ENCODE measurements around the gene WNT7B. TPM values are rescaled to one million over a fixed set of nuclear protein-coding genes. Genes with fewer than 3 reads are reported as not detected.

WNT7B gene
- total RNA-seq, 2 experiments from 2014 or later = not detected

GRCh38 chr22:45992737-45993136 lies 15.8 kb upstream of the WNT7B start:
- ChIA-PET POLR2A (no interaction called here), CTCF (interaction anchor here (0.8 to 2.1 kb wide), 2 partner anchors 13 to 124 kb away, joined by 4 to 14 read pairs; no protein-coding TSS in a partner anchor)
- intact Hi-C loops (cut with micrococcal nuclease) = no loop called here
- H3K4me1 Mint-ChIP-seq (ENCODE audit: low read depth) = no peaks in the 10 kb centered on the region
- H3K36me3 Mint-ChIP-seq = no peaks in the 10 kb centered on the region
- DNase-seq = no peak
- peaks cover 2% of the 10 kb centered on the region for H3K27me3 Mint-ChIP-seq
- H3K4me3 Mint-ChIP-seq = no peak overlapping the region
- H3K27ac Mint-ChIP-seq = no peak overlapping the region
- no peaks in the 10 kb centered on the region for H3K9me3 Mint-ChIP-seq

- POLR2A ChIA-PET = no interaction called here
- Mint-ChIP-seq H3K36me3 (no peaks in the 10 kb centered on the region), H3K4me3 (no peak overlapping the region)
Observed at GRCh38 chr22:45991098-45991497, 14.1 kb upstream of the WNT7B start.

GRCh38 chr22:45987136-45987861 lies 10.3 kb upstream of the WNT7B start:
- intact Hi-C loops (cut with micrococcal nuclease) = no loop called here
- Mint-ChIP-seq H3K4me3 (no peak overlapping the region), H3K27ac (no peak overlapping the region), H3K9me3 (peaks cover 5% of the 10 kb centered on the region), H3K27me3 (no peaks in the 10 kb centered on the region), H3K4me1 (ENCODE audit: low read depth) (no peaks in the 10 kb centered on the region), H3K36me3 (no peaks in the 10 kb centered on the region)
- DNase-seq = no peak
- POLR2A ChIA-PET = no interaction called here
- CTCF ChIA-PET = interaction anchor here (2.4 kb wide), 1 partner anchor 19 kb away, joined by 10 read pairs; no protein-coding TSS in a partner anchor

More at GRCh38 chr22:45991098-45991497, 14.1 kb upstream of the WNT7B start:
- Mint-ChIP-seq H3K4me1 (ENCODE audit: low read depth) (no peaks in the 10 kb centered on the region), H3K27ac (no peak overlapping the region), H3K27me3 (peaks cover 2% of the 10 kb centered on the region), H3K9me3 (no peaks in the 10 kb centered on the region)
- no peak for DNase-seq
- CTCF ChIA-PET = interaction anchor here (1.0 to 2.1 kb wide), 5 partner anchors 15 to 437 kb away, joined by 3 to 14 read pairs (median 3); no protein-coding TSS in a partner anchor
- intact Hi-C loops (cut with micrococcal nuclease) = no loop called here

GRCh38 chr22:45984316-45984916 lies 7.5 kb upstream of the WNT7B start:
- H3K36me3 Mint-ChIP-seq = no peaks in the 10 kb centered on the region
- POLR2A ChIA-PET = no interaction called here
- no peak overlapping the region for H3K4me3 Mint-ChIP-seq
- H3K9me3 Mint-ChIP-seq = peaks cover 5% of the 10 kb centered on the region
- DNase-seq = no peak
- H3K27ac Mint-ChIP-seq = no peak overlapping the region
- intact Hi-C loops (cut with micrococcal nuclease) = no loop called here
- no peaks in the 10 kb centered on the region for H3K27me3 Mint-ChIP-seq
- CTCF ChIA-PET = interaction anchor here (0.6 to 1.2 kb wide), 3 partner anchors 22 to 121 kb away, joined by 4 to 6 read pairs (median 4); no protein-coding TSS in a partner anchor
- no peaks in the 10 kb centered on the region for H3K4me1 Mint-ChIP-seq (ENCODE audit: low read depth)

- ChIA-PET CTCF (interaction anchor here (0.6 to 0.9 kb wide), 2 partner anchors 22 to 120 kb away, joined by 4 read pairs; no protein-coding TSS in a partner anchor), POLR2A (no interaction called here)
- no peaks in the 10 kb centered on the region for H3K36me3 Mint-ChIP-seq
- no peak for DNase-seq
- H3K27me3 Mint-ChIP-seq = no peaks in the 10 kb centered on the region
- H3K9me3 Mint-ChIP-seq = peaks cover 5% of the 10 kb centered on the region
- no peak overlapping the region for H3K27ac Mint-ChIP-seq
- H3K4me1 Mint-ChIP-seq (ENCODE audit: low read depth) = no peaks in the 10 kb centered on the region
- intact Hi-C loops (cut with micrococcal nuclease) = no loop called here
- H3K4me3 Mint-ChIP-seq = no peak overlapping the region
Observed at GRCh38 chr22:45983797-45984196, 6.8 kb upstream of the WNT7B start.

- Mint-ChIP-seq H3K27me3 (peaks cover 13% of the 10 kb centered on the region), H3K27ac (no peak overlapping the region), H3K36me3 (no peaks in the 10 kb centered on the region), H3K4me3 (no peak overlapping the region), H3K9me3 (peaks cover 5% of the 10 kb centered on the region), H3K4me1 (ENCODE audit: low read depth) (peaks cover 11% of the 10 kb centered on the region)
- ChIA-PET POLR2A (no interaction called here), CTCF (no interaction called here)
- no peak for DNase-seq
- intact Hi-C loops (cut with micrococcal nuclease) = no loop called here
Observed at GRCh38 chr22:45980761-45981160, 3.8 kb upstream of the WNT7B start.

GRCh38 chr22:45980268-45980570 lies 3.3 kb upstream of the WNT7B start:
- ChIA-PET POLR2A (no interaction called here), CTCF (no interaction called here)
- Mint-ChIP-seq H3K4me1 (ENCODE audit: low read depth) (peaks cover 11% of the 10 kb centered on the region), H3K9me3 (peaks cover 3% of the 10 kb centered on the region), H3K36me3 (no peaks in the 10 kb centered on the region), H3K27ac (no peak overlapping the region), H3K4me3 (no peak overlapping the region), H3K27me3 (peaks cover 16% of the 10 kb centered on the region)
- intact Hi-C loops (cut with micrococcal nuclease) = no loop called here
- no peak for DNase-seq

- intact Hi-C loops (cut with micrococcal nuclease) = no loop called here
- H3K27ac Mint-ChIP-seq = no peak overlapping the region
- POLR2A ChIA-PET = no interaction called here
- DNase-seq = no peak
- H3K4me1 Mint-ChIP-seq (ENCODE audit: low read depth) = peaks cover 13% of the 10 kb centered on the region
- no peaks in the 10 kb centered on the region for H3K36me3 Mint-ChIP-seq
- H3K4me3 Mint-ChIP-seq = peak overlapping the region; percentile 22
- H3K27me3 Mint-ChIP-seq = peaks cover 31% of the 10 kb centered on the region
- H3K9me3 Mint-ChIP-seq = no peaks in the 10 kb centered on the region
- CTCF ChIA-PET = interaction anchor here (0.6 to 1.0 kb wide), 2 partner anchors 9 to 292 kb away, joined by 3 read pairs; no protein-coding TSS in a partner anchor
Observed at GRCh38 chr22:45978275-45978713, 1.3 kb upstream of the WNT7B start.

- Mint-ChIP-seq H3K4me1 (ENCODE audit: low read depth) (peaks cover 13% of the 10 kb centered on the region), H3K9me3 (no peaks in the 10 kb centered on the region), H3K36me3 (no peaks in the 10 kb centered on the region), H3K4me3 (peak overlapping the region; percentile 42), H3K27me3 (peaks cover 36% of the 10 kb centered on the region), H3K27ac (no peak overlapping the region)
- DNase-seq = no peak
- CTCF ChIA-PET = interaction anchor here (0.6 to 1.0 kb wide), 2 partner anchors 8 to 292 kb away, joined by 3 read pairs; no protein-coding TSS in a partner anchor
- intact Hi-C loops (cut with micrococcal nuclease) = no loop called here
- POLR2A ChIA-PET = no interaction called here
Observed at GRCh38 chr22:45977551-45978274, 751 bp upstream of the WNT7B start.

- H3K4me3 Mint-ChIP-seq = no peak overlapping the region
Observed at GRCh38 chr22:45976254-45977002, 534 bp downstream of the WNT7B start.

GRCh38 chr22:45975164-45976161 lies 1.5 kb downstream of the WNT7B start:
- H3K4me3 Mint-ChIP-seq = no peak overlapping the region
- intact Hi-C loops (cut with micrococcal nuclease) = no loop called here
- peaks cover 13% of the 10 kb centered on the region for H3K4me1 Mint-ChIP-seq (ENCODE audit: low read depth)
- POLR2A ChIA-PET = no interaction called here
- no peaks in the 10 kb centered on the region for H3K9me3 Mint-ChIP-seq
- CTCF ChIA-PET = interaction anchor here (1.3 to 1.7 kb wide), 2 partner anchors 31 to 394 kb away, joined by 3 to 4 read pairs; no protein-coding TSS in a partner anchor
- no peak for DNase-seq
- H3K27ac Mint-ChIP-seq = no peak overlapping the region
- no peaks in the 10 kb centered on the region for H3K36me3 Mint-ChIP-seq
- peaks cover 46% of the 10 kb centered on the region for H3K27me3 Mint-ChIP-seq

More at GRCh38 chr22:45976254-45977002, 534 bp downstream of the WNT7B start:
- Mint-ChIP-seq H3K4me1 (ENCODE audit: low read depth) (peaks cover 13% of the 10 kb centered on the region), H3K27me3 (peaks cover 41% of the 10 kb centered on the region), H3K36me3 (no peaks in the 10 kb centered on the region), H3K27ac (no peak overlapping the region), H3K9me3 (no peaks in the 10 kb centered on the region)
- no peak for DNase-seq
- POLR2A ChIA-PET = no interaction called here
- intact Hi-C loops (cut with micrococcal nuclease) = no loop called here
- CTCF ChIA-PET = interaction anchor here (1.3 to 1.7 kb wide), 2 partner anchors 30 to 395 kb away, joined by 3 to 4 read pairs; no protein-coding TSS in a partner anchor
